ENCODE results near the gene CHD5. TPM values are rescaled to one million over a fixed set of nuclear protein-coding genes. Genes with fewer than 3 reads are reported as not detected.

The CHD5 gene
- total RNA-seq, 1 experiment from 2014 or later, result 62.9 TPM

DNA sequence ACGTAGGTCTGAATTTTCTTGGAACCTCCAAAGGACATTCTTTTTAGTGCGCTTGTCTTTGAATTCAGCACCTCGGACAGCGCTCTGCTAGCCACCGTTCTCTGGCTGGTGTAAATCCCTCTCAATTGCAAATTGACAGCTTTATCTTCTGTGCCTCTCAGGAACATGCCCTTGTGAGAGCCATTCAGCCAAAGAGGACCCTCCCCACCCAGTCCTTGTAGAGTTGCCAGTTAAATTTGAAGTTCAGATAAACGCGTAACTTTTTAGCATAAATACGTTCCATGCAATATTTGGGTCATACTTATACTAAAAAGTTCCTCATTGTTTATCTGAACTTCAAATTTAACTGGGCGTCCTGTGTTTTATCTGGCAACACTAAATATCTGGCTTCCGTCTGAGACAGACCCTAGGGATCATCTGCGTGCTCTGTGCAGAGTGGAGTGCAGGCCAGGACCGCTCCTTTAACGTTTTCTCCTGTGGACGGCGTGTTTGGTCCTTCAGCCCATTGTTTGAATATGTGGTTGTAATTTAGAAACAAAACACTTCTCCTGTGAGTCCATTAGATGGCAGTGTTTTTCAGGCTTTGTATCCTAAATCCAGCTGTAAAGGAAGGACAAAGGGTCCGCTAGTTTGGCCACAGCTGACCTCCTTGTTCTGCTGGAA lies 127.4 kb downstream of the CHD5 start:
- intact Hi-C loops (cut with micrococcal nuclease; ENCODE audit: unreplicated experiment) (loop anchor here (2.0 to 5.0 kb wide), 2 partner anchors 130 to 192 kb away; partner anchors contain the start of genes CHD5 and HES3), in situ Hi-C loops (cut with HindIII; ENCODE audit: low pct_unique_long_range_greater_than_20kb, low sequenced_read_pairs) (no loop called here)
- ATAC-seq, result peak; percentile 68
- Histone ChIP-seq H3K4me3 (ENCODE audit: low read depth in 2 of 2, low read length in 2 of 2) (no peak overlapping the region), H3K36me3 (ENCODE audit: control insufficient read depth, insufficient read depth, low read length) (no peaks in the 10 kb centered on the region), H3K9me3 (ENCODE audit: control insufficient read depth, insufficient read depth, low read depth, low read length) (no peaks in the 10 kb centered on the region), H3K4me1 (ENCODE audit: control insufficient read depth, insufficient read depth, low read length) (no peaks in the 10 kb centered on the region), H3K27ac (ENCODE audit: low read length) (no peak overlapping the region), H3K27me3 (ENCODE audit: control insufficient read depth, insufficient read depth, low read length) (no peaks in the 10 kb centered on the region)
- TF ChIP-seq, protein P1, sequence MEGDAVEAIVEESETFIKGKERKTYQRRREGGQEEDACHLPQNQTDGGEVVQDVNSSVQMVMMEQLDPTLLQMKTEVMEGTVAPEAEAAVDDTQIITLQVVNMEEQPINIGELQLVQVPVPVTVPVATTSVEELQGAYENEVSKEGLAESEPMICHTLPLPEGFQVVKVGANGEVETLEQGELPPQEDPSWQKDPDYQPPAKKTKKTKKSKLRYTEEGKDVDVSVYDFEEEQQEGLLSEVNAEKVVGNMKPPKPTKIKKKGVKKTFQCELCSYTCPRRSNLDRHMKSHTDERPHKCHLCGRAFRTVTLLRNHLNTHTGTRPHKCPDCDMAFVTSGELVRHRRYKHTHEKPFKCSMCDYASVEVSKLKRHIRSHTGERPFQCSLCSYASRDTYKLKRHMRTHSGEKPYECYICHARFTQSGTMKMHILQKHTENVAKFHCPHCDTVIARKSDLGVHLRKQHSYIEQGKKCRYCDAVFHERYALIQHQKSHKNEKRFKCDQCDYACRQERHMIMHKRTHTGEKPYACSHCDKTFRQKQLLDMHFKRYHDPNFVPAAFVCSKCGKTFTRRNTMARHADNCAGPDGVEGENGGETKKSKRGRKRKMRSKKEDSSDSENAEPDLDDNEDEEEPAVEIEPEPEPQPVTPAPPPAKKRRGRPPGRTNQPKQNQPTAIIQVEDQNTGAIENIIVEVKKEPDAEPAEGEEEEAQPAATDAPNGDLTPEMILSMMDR (IDR thresholded peaks at IDR 0.05), result peak; percentile 82
- no peak for TF ChIP-seq TCF7L2 (IDR thresholded peaks at IDR 0.05; ENCODE audit: low read depth, low read length)
- TF ChIP-seq, protein P2, sequence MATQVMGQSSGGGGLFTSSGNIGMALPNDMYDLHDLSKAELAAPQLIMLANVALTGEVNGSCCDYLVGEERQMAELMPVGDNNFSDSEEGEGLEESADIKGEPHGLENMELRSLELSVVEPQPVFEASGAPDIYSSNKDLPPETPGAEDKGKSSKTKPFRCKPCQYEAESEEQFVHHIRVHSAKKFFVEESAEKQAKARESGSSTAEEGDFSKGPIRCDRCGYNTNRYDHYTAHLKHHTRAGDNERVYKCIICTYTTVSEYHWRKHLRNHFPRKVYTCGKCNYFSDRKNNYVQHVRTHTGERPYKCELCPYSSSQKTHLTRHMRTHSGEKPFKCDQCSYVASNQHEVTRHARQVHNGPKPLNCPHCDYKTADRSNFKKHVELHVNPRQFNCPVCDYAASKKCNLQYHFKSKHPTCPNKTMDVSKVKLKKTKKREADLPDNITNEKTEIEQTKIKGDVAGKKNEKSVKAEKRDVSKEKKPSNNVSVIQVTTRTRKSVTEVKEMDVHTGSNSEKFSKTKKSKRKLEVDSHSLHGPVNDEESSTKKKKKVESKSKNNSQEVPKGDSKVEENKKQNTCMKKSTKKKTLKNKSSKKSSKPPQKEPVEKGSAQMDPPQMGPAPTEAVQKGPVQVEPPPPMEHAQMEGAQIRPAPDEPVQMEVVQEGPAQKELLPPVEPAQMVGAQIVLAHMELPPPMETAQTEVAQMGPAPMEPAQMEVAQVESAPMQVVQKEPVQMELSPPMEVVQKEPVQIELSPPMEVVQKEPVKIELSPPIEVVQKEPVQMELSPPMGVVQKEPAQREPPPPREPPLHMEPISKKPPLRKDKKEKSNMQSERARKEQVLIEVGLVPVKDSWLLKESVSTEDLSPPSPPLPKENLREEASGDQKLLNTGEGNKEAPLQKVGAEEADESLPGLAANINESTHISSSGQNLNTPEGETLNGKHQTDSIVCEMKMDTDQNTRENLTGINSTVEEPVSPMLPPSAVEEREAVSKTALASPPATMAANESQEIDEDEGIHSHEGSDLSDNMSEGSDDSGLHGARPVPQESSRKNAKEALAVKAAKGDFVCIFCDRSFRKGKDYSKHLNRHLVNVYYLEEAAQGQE (IDR thresholded peaks at IDR 0.05; ENCODE audit: insufficient read depth in 1 of 2, low read depth in 2 of 2, low read length in 1 of 2), result peak; percentile 98 to 99
- TF ChIP-seq SIN3A (IDR thresholded peaks at IDR 0.05; ENCODE audit: borderline replicate concordance, insufficient read depth, low read depth, low read length), result no peak
- no peak for TF ChIP-seq POLR2AphosphoS5 (IDR thresholded peaks at IDR 0.05; ENCODE audit: low read depth, low read length)
- BruUV-seq (replicated peaks), result no TSS peak
- ChIA-PET CTCF (interaction anchor here (0.7 to 1.4 kb wide), 4 partner anchors 30 to 192 kb away, joined by 3 to 5 read pairs (median 4); no protein-coding TSS in a partner anchor), POLR2A (interaction anchor here (0.6 kb wide), 1 partner anchor 152 kb away, joined by 14 read pairs; no protein-coding TSS in a partner anchor)
- DNase-seq (ENCODE audit: low read depth, low spot score), result peak; percentile 18

Other genes with a start within 250 kb of the CHD5 start
- gene NPHP4, start 187.9 kb downstream of the CHD5 start, total RNA-seq (2021; ENCODE audit: unreplicated experiment), result 20.1 TPM
- gene KCNAB2, start 134.4 kb downstream of the CHD5 start, total RNA-seq (2021; ENCODE audit: unreplicated experiment), result 27.6 TPM
- 309 TPM for gene RPL22, start 19.3 kb upstream of the CHD5 start, total RNA-seq (2021; ENCODE audit: unreplicated experiment)
- gene RNF207, start 25.8 kb upstream of the CHD5 start, total RNA-seq (2021; ENCODE audit: unreplicated experiment), result 115 TPM
- 81.0 TPM for gene ICMT, start 55.6 kb upstream of the CHD5 start, total RNA-seq (2021; ENCODE audit: unreplicated experiment)
- gene HES3, start 63.9 kb upstream of the CHD5 start, total RNA-seq (2021; ENCODE audit: unreplicated experiment), result not detected
- gene GPR153, start 80.8 kb upstream of the CHD5 start, total RNA-seq (2021; ENCODE audit: unreplicated experiment), result 5.5 TPM
- gene ACOT7, start 213.4 kb upstream of the CHD5 start, total RNA-seq (2021; ENCODE audit: unreplicated experiment), result 120 TPM
- gene HES2, start 239.6 kb upstream of the CHD5 start, total RNA-seq (2021; ENCODE audit: unreplicated experiment), result 11.1 TPM
- 8.5 TPM for gene ESPN, start 244.5 kb upstream of the CHD5 start, total RNA-seq (2021; ENCODE audit: unreplicated experiment)